ENCODE measurements around the gene BMPER. TPM values are rescaled to one million over a fixed set of nuclear protein-coding genes. Genes with fewer than 3 reads are reported as not detected.

BMPER gene
- total RNA-seq, 4 donors from 2014 or later: 1.0 to 22.5 (median 12.0) TPM

GRCh38 chr7:33946094-33946699 lies 40.9 kb downstream of the BMPER start:
- ATAC-seq: no peak
- no peaks in the 10 kb centered on the region for H3K4me1 ChIP-seq
- H3K36me3 ChIP-seq: no peaks in the 10 kb centered on the region
- H3K27me3 ChIP-seq: no peaks in the 10 kb centered on the region
- WGBS, 2 donors (ENCODE audit: low coverage in 1 of 2): 82 to 89% methylated on average over 3 of the region's 3 CpGs
- no peak overlapping the region for H3K27ac ChIP-seq
- no peak overlapping the region for H3K4me3 ChIP-seq
- H3K9me3 ChIP-seq: no peaks in the 10 kb centered on the region
- no peak for TF ChIP-seq POLR2AphosphoS5 (IDR thresholded peaks at IDR 0.05)
- TF ChIP-seq, protein P1, sequence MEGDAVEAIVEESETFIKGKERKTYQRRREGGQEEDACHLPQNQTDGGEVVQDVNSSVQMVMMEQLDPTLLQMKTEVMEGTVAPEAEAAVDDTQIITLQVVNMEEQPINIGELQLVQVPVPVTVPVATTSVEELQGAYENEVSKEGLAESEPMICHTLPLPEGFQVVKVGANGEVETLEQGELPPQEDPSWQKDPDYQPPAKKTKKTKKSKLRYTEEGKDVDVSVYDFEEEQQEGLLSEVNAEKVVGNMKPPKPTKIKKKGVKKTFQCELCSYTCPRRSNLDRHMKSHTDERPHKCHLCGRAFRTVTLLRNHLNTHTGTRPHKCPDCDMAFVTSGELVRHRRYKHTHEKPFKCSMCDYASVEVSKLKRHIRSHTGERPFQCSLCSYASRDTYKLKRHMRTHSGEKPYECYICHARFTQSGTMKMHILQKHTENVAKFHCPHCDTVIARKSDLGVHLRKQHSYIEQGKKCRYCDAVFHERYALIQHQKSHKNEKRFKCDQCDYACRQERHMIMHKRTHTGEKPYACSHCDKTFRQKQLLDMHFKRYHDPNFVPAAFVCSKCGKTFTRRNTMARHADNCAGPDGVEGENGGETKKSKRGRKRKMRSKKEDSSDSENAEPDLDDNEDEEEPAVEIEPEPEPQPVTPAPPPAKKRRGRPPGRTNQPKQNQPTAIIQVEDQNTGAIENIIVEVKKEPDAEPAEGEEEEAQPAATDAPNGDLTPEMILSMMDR (IDR thresholded peaks at IDR 0.05): no peak
- no peak for TF ChIP-seq EP300 (IDR thresholded peaks at IDR 0.05)
- TF ChIP-seq POLR2A (IDR thresholded peaks at IDR 0.05): no peak

GRCh38 chr7:33950047-33950714 lies 44.8 kb downstream of the BMPER start:
- ATAC-seq: no peak
- Histone ChIP-seq H3K36me3 (no peaks in the 10 kb centered on the region), H3K9me3 (no peaks in the 10 kb centered on the region), H3K27me3 (no peaks in the 10 kb centered on the region), H3K4me1 (no peaks in the 10 kb centered on the region), H3K27ac (no peak overlapping the region), H3K4me3 (no peak overlapping the region)
- TF ChIP-seq, protein P1 (IDR thresholded peaks at IDR 0.05): no peak
- TF ChIP-seq EP300 (IDR thresholded peaks at IDR 0.05): no peak
- TF ChIP-seq POLR2A (IDR thresholded peaks at IDR 0.05): no peak
- TF ChIP-seq POLR2AphosphoS5 (IDR thresholded peaks at IDR 0.05): no peak
- whole genome bisulfite sequencing, 2 donors (ENCODE audit: low coverage in 1 of 2): 80 to 100% methylated on average over 1 to 3 of the region's 5 CpGs

DNA sequence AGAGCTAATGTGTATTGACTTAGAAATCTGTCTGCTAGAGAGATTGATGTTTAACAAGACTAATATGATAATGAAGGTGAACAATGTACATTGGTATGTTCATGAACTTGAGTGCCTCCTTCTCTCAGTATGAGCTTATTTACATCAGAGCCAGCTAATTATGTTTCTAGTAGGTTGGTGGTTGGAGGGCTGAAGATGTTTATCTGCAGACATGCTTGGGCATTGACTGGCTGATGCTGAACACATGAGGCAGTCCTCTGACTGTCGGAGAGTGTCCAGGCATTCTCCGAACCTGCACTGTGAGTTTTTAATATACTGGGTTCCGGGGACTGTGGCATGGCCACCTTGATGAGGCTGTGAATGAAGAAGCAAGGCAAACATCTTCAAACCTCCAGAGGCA lies 47.5 kb downstream of the BMPER start:
- no peak overlapping the region for H3K27ac ChIP-seq
- WGBS, 2 donors (ENCODE audit: low coverage in 1 of 2): 80 to 100% methylated on average over 1 of the region's 3 CpGs

GRCh38 chr7:33958104-33958503 lies 52.8 kb downstream of the BMPER start:
- Histone ChIP-seq H3K36me3 (no peaks in the 10 kb centered on the region), H3K4me1 (no peaks in the 10 kb centered on the region), H3K9me3 (no peaks in the 10 kb centered on the region), H3K27me3 (no peaks in the 10 kb centered on the region), H3K27ac (no peak overlapping the region), H3K4me3 (no peak overlapping the region)
- TF ChIP-seq, protein P1 (IDR thresholded peaks at IDR 0.05): no peak
- TF ChIP-seq EP300 (IDR thresholded peaks at IDR 0.05): no peak
- no peak for TF ChIP-seq POLR2A (IDR thresholded peaks at IDR 0.05)
- TF ChIP-seq POLR2AphosphoS5 (IDR thresholded peaks at IDR 0.05): no peak
- ATAC-seq: no peak
- WGBS, 2 donors (ENCODE audit: low coverage in 1 of 2): 64 to 88% methylated on average over 1 of the region's 1 CpG

More for the DNA sequence above, 47.5 kb downstream of the BMPER start:
- H3K4me1 ChIP-seq: no peaks in the 10 kb centered on the region
- no peaks in the 10 kb centered on the region for H3K9me3 ChIP-seq
- no peaks in the 10 kb centered on the region for H3K27me3 ChIP-seq
- no peaks in the 10 kb centered on the region for H3K36me3 ChIP-seq
- ATAC-seq: no peak
- no peak overlapping the region for H3K4me3 ChIP-seq
- TF ChIP-seq, protein P1 (IDR thresholded peaks at IDR 0.05): no peak
- TF ChIP-seq POLR2A (IDR thresholded peaks at IDR 0.05) (no peak), EP300 (IDR thresholded peaks at IDR 0.05) (no peak), POLR2AphosphoS5 (IDR thresholded peaks at IDR 0.05) (no peak)

DNA sequence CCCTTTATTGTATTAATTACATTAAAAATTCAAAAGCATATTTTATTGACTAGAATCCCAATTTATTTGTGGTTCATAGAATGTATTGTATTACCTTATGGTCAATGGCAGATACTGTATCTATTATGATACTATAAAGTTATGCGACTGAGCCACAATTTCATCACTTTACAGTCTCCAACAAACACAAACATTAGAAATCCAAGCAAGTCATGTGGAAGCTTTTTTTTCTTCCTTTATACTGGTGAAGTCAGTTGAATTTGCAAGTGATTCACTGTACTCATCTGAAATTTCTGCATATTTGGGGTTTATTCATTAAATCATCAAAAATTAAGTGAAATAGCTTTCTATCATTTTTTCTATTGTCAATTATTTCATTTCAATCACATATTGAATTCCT lies 54.3 kb downstream of the BMPER start:
- no peak overlapping the region for H3K4me3 ChIP-seq
- WGBS, 2 donors (ENCODE audit: low coverage in 1 of 2): 88 to 95% methylated on average over 1 of the region's 1 CpG
- peaks cover 0 to 4% (median 0%) of the 10 kb centered on the region in 3 donors for H3K4me1 ChIP-seq
- H3K27ac ChIP-seq: no peak overlapping the region
- no peaks in the 10 kb centered on the region for H3K27me3 ChIP-seq
- no peaks in the 10 kb centered on the region for H3K36me3 ChIP-seq
- no peaks in the 10 kb centered on the region for H3K9me3 ChIP-seq
- TF ChIP-seq POLR2A (IDR thresholded peaks at IDR 0.05) (no peak), POLR2AphosphoS5 (IDR thresholded peaks at IDR 0.05) (no peak), EP300 (IDR thresholded peaks at IDR 0.05) (no peak)
- no peak for ATAC-seq
